GM21360 (cell line): ENCODE data around the gene ITPK1.

Experiments used
- ATAC-seq: cut with Tn5 transposase; IDR thresholded peaks from one replicate; pipeline ENCODE4 v1.9.1; 2021; ENCODE audit warnings: mild to moderate bottlenecking, moderate library complexity; ENCODE audit not compliant: unreplicated experiment

The ITPK1 gene

GRCh38 chr14:93085911-93086310 is 29.8 kb downstream of the ITPK1 start:
- no peak for ATAC-seq

- no peak for ATAC-seq
Observed at GRCh38 chr14:93084866-93085857, 30.6 kb downstream of the ITPK1 start.

GRCh38 chr14:93084402-93084801 is 31.3 kb downstream of the ITPK1 start:
- no peak for ATAC-seq

GRCh38 chr14:93083917-93084316 is 31.8 kb downstream of the ITPK1 start:
- ATAC-seq = no peak

- no peak for ATAC-seq
Observed at GRCh38 chr14:93082576-93083001, 33.1 kb downstream of the ITPK1 start.

- ATAC-seq = no peak
Observed at GRCh38 chr14:93081876-93082570, 33.7 kb downstream of the ITPK1 start.

- no peak for ATAC-seq
Observed at GRCh38 chr14:93079865-93080403, 35.8 kb downstream of the ITPK1 start.

- no peak for ATAC-seq
Observed at GRCh38 chr14:93079321-93079720, 36.4 kb downstream of the ITPK1 start.

GRCh38 chr14:93078870-93079269 is 36.9 kb downstream of the ITPK1 start:
- ATAC-seq = no peak

GRCh38 chr14:93076755-93077154 is 39.0 kb downstream of the ITPK1 start:
- ATAC-seq = no peak

- no peak for ATAC-seq
Observed at GRCh38 chr14:93075891-93076290, 39.8 kb downstream of the ITPK1 start.

- no peak for ATAC-seq
Observed at GRCh38 chr14:93073910-93074769, 41.6 kb downstream of the ITPK1 start.

GRCh38 chr14:93073358-93073707 is 42.4 kb downstream of the ITPK1 start:
- ATAC-seq = no peak

- ATAC-seq = no peak
Observed at GRCh38 chr14:93072659-93073357, 42.9 kb downstream of the ITPK1 start.

- no peak for ATAC-seq
Observed at GRCh38 chr14:93068711-93069110, 47.0 kb downstream of the ITPK1 start.

GRCh38 chr14:93067088-93067487 is 48.6 kb downstream of the ITPK1 start:
- no peak for ATAC-seq

GRCh38 chr14:93065272-93065730 is 50.4 kb downstream of the ITPK1 start:
- no peak for ATAC-seq

- no peak for ATAC-seq
Observed at GRCh38 chr14:93064411-93065271, 51.1 kb downstream of the ITPK1 start.

- ATAC-seq = no peak
Observed at GRCh38 chr14:93063393-93063792, 52.3 kb downstream of the ITPK1 start.
